ENCODE results near the gene PDLIM7.

PDLIM7 gene

GRCh38 chr5:177504086-177505056 lies 7.0 kb upstream of the PDLIM7 start:
- Histone ChIP-seq H3K9me3 (ENCODE audit: control insufficient read depth, low read length) (no peaks in the 10 kb centered on the region), H3K36me3 (ENCODE audit: control insufficient read depth, insufficient read depth, low read length) (peaks cover 27% of the 10 kb centered on the region), H3K4me3 (ENCODE audit: extremely low read depth, insufficient read depth, low read length, poor library complexity, severe bottlenecking) (no peak overlapping the region), H3K27ac (ENCODE audit: low read depth, low read length, severe bottlenecking) (no peak overlapping the region), H3K4me1 (ENCODE audit: control insufficient read depth, insufficient read depth, low read length, poor library complexity, severe bottlenecking) (peaks cover 19% of the 10 kb centered on the region)
- 93 to 99% methylated on average over 38 to 45 of the region's 47 CpGs for WGBS, 2 experiments (ENCODE audit: insufficient coverage in 2 of 2)

- H3K4me1 ChIP-seq (ENCODE audit: control insufficient read depth, insufficient read depth, low read length, poor library complexity, severe bottlenecking): peaks cover 23% of the 10 kb centered on the region
- no peaks in the 10 kb centered on the region for H3K9me3 ChIP-seq (ENCODE audit: control insufficient read depth, low read length)
- H3K27ac ChIP-seq (ENCODE audit: low read depth, low read length, severe bottlenecking): no peak overlapping the region
- H3K4me3 ChIP-seq (ENCODE audit: extremely low read depth, insufficient read depth, low read length, poor library complexity, severe bottlenecking): no peak overlapping the region
- 91 to 92% methylated on average over 24 of the region's 24 CpGs for WGBS, 2 experiments (ENCODE audit: insufficient coverage in 2 of 2)
- peaks cover 24% of the 10 kb centered on the region for H3K36me3 ChIP-seq (ENCODE audit: control insufficient read depth, insufficient read depth, low read length)
Observed at GRCh38 chr5:177503351-177504085, 6.1 kb upstream of the PDLIM7 start.

- 85 to 87% methylated on average over 15 to 16 of the region's 16 CpGs for WGBS, 2 experiments (ENCODE audit: insufficient coverage in 2 of 2)
- Histone ChIP-seq H3K36me3 (ENCODE audit: control insufficient read depth, insufficient read depth, low read length) (peaks cover 19% of the 10 kb centered on the region), H3K4me3 (ENCODE audit: extremely low read depth, insufficient read depth, low read length, poor library complexity, severe bottlenecking) (no peak overlapping the region), H3K9me3 (ENCODE audit: control insufficient read depth, low read length) (no peaks in the 10 kb centered on the region), H3K27ac (ENCODE audit: low read depth, low read length, severe bottlenecking) (no peak overlapping the region), H3K4me1 (ENCODE audit: control insufficient read depth, insufficient read depth, low read length, poor library complexity, severe bottlenecking) (peaks cover 25% of the 10 kb centered on the region)
Observed at GRCh38 chr5:177502886-177503285, 5.5 kb upstream of the PDLIM7 start.

- H3K4me3 ChIP-seq (ENCODE audit: extremely low read depth, insufficient read depth, low read length, poor library complexity, severe bottlenecking): no peak overlapping the region
- H3K27ac ChIP-seq (ENCODE audit: low read depth, low read length, severe bottlenecking): no peak overlapping the region
- WGBS, 2 experiments (ENCODE audit: insufficient coverage in 2 of 2): 65 to 76% methylated on average over 6 to 8 of the region's 9 CpGs
Observed at GRCh38 chr5:177501874-177502678, 4.7 kb upstream of the PDLIM7 start.

GRCh38 chr5:177500685-177501522 lies 3.5 kb upstream of the PDLIM7 start:
- 21 to 35% methylated on average over 8 to 9 of the region's 10 CpGs for WGBS, 2 experiments (ENCODE audit: insufficient coverage in 2 of 2)
- H3K4me1 ChIP-seq (ENCODE audit: control insufficient read depth, insufficient read depth, low read length, poor library complexity, severe bottlenecking): peaks cover 26% of the 10 kb centered on the region
- H3K27ac ChIP-seq (ENCODE audit: low read depth, low read length, severe bottlenecking): no peak overlapping the region
- peaks cover 19% of the 10 kb centered on the region for H3K36me3 ChIP-seq (ENCODE audit: control insufficient read depth, insufficient read depth, low read length)
- H3K9me3 ChIP-seq (ENCODE audit: control insufficient read depth, low read length): no peaks in the 10 kb centered on the region
- H3K4me3 ChIP-seq (ENCODE audit: extremely low read depth, insufficient read depth, low read length, poor library complexity, severe bottlenecking): no peak overlapping the region

More at GRCh38 chr5:177501874-177502678, 4.7 kb upstream of the PDLIM7 start:
- peaks cover 25% of the 10 kb centered on the region for H3K4me1 ChIP-seq (ENCODE audit: control insufficient read depth, insufficient read depth, low read length, poor library complexity, severe bottlenecking)
- H3K9me3 ChIP-seq (ENCODE audit: control insufficient read depth, low read length): no peaks in the 10 kb centered on the region
- peaks cover 17% of the 10 kb centered on the region for H3K36me3 ChIP-seq (ENCODE audit: control insufficient read depth, insufficient read depth, low read length)

- 75 to 82% methylated on average over 5 to 6 of the region's 6 CpGs for WGBS, 2 experiments (ENCODE audit: insufficient coverage in 2 of 2)
- Histone ChIP-seq H3K9me3 (ENCODE audit: control insufficient read depth, low read length) (no peaks in the 10 kb centered on the region), H3K27ac (ENCODE audit: low read depth, low read length, severe bottlenecking) (no peak overlapping the region), H3K4me3 (ENCODE audit: extremely low read depth, insufficient read depth, low read length, poor library complexity, severe bottlenecking) (no peak overlapping the region), H3K4me1 (ENCODE audit: control insufficient read depth, insufficient read depth, low read length, poor library complexity, severe bottlenecking) (peaks cover 36% of the 10 kb centered on the region), H3K36me3 (ENCODE audit: control insufficient read depth, insufficient read depth, low read length) (peaks cover 23% of the 10 kb centered on the region)
Observed at GRCh38 chr5:177499842-177500241, 2.4 kb upstream of the PDLIM7 start.

GRCh38 chr5:177498013-177498787 lies 796 bp upstream of the PDLIM7 start:
- H3K9me3 ChIP-seq (ENCODE audit: control insufficient read depth, low read length): no peaks in the 10 kb centered on the region
- peak overlapping the region; percentile 75 for H3K4me3 ChIP-seq (ENCODE audit: extremely low read depth, insufficient read depth, low read length, poor library complexity, severe bottlenecking)
- no peak overlapping the region for H3K27ac ChIP-seq (ENCODE audit: low read depth, low read length, severe bottlenecking)
- H3K4me1 ChIP-seq (ENCODE audit: control insufficient read depth, insufficient read depth, low read length, poor library complexity, severe bottlenecking): peaks cover 53% of the 10 kb centered on the region
- 20 to 21% methylated on average over 33 to 37 of the region's 48 CpGs for WGBS, 2 experiments (ENCODE audit: insufficient coverage in 2 of 2)
- H3K36me3 ChIP-seq (ENCODE audit: control insufficient read depth, insufficient read depth, low read length): peaks cover 26% of the 10 kb centered on the region

GRCh38 chr5:177496727-177497291 lies 595 bp downstream of the PDLIM7 start:
- Histone ChIP-seq H3K9me3 (ENCODE audit: control insufficient read depth, low read length) (no peaks in the 10 kb centered on the region), H3K27ac (ENCODE audit: low read depth, low read length, severe bottlenecking) (peak overlapping the region; percentile 92), H3K36me3 (ENCODE audit: control insufficient read depth, insufficient read depth, low read length) (peaks cover 35% of the 10 kb centered on the region), H3K4me1 (ENCODE audit: control insufficient read depth, insufficient read depth, low read length, poor library complexity, severe bottlenecking) (peaks cover 60% of the 10 kb centered on the region), H3K4me3 (ENCODE audit: extremely low read depth, insufficient read depth, low read length, poor library complexity, severe bottlenecking) (peak overlapping the region; percentile 75)
- 0 to 1% methylated on average over 14 of the region's 29 CpGs for WGBS, 2 experiments (ENCODE audit: insufficient coverage in 2 of 2)

GRCh38 chr5:177496070-177496726 lies 1.2 kb downstream of the PDLIM7 start:
- peaks cover 60% of the 10 kb centered on the region for H3K4me1 ChIP-seq (ENCODE audit: control insufficient read depth, insufficient read depth, low read length, poor library complexity, severe bottlenecking)
- H3K9me3 ChIP-seq (ENCODE audit: control insufficient read depth, low read length): no peaks in the 10 kb centered on the region
- peak overlapping the region; percentile 92 for H3K27ac ChIP-seq (ENCODE audit: low read depth, low read length, severe bottlenecking)
- H3K36me3 ChIP-seq (ENCODE audit: control insufficient read depth, insufficient read depth, low read length): peaks cover 36% of the 10 kb centered on the region
- peak overlapping the region; percentile 75 for H3K4me3 ChIP-seq (ENCODE audit: extremely low read depth, insufficient read depth, low read length, poor library complexity, severe bottlenecking)
- 6 to 7% methylated on average over 8 to 10 of the region's 12 CpGs for WGBS, 2 experiments (ENCODE audit: insufficient coverage in 2 of 2)
